Panc1 (cell line): ENCODE results near the gene HOXA2.
A peak's percentile ranks its signal among the peaks of the same experiment; 100 is the strongest.

Source experiments
- POLR2AphosphoS5 ChIP-seq: IDR thresholded peaks from 2 replicates; pipeline ENCODE4 v1.6.1; 2012; ENCODE audit warnings: mild to moderate bottlenecking, low read depth, low read length, moderate library complexity
- TCF7L2 ChIP-seq: IDR thresholded peaks from 2 replicates; pipeline ENCODE4 v1.6.1; 2011; ENCODE audit warnings: mild to moderate bottlenecking, low read depth, low read length, inconsistent platforms
- TF ChIP-seq, protein P1 (sequence below): fragments of 450-650 bp; IDR thresholded peaks from 2 replicates; pipeline ENCODE4 v1.5.1; 2017; ENCODE audit warnings: mild to moderate bottlenecking

DNA sequence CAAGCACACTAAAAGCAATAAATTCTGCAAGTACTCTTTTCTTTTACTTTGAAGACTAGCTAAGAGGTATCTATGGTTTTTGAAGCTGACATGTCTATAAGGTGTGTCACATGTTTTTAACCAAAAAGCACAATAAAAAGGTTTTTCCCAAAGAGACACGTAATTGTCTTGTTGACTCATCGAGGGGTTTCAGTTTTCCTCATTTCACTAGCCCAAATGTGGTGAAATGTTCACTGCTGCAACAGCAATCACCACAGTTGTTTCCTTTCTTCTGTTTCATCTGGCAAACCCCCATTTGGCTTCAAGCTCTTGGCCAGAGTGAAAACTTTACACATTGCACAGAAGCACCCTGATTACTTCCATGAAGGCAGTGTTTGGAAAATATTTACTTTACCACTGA lies 31.9 kb upstream of the HOXA2 start:
- TF ChIP-seq, protein P1, sequence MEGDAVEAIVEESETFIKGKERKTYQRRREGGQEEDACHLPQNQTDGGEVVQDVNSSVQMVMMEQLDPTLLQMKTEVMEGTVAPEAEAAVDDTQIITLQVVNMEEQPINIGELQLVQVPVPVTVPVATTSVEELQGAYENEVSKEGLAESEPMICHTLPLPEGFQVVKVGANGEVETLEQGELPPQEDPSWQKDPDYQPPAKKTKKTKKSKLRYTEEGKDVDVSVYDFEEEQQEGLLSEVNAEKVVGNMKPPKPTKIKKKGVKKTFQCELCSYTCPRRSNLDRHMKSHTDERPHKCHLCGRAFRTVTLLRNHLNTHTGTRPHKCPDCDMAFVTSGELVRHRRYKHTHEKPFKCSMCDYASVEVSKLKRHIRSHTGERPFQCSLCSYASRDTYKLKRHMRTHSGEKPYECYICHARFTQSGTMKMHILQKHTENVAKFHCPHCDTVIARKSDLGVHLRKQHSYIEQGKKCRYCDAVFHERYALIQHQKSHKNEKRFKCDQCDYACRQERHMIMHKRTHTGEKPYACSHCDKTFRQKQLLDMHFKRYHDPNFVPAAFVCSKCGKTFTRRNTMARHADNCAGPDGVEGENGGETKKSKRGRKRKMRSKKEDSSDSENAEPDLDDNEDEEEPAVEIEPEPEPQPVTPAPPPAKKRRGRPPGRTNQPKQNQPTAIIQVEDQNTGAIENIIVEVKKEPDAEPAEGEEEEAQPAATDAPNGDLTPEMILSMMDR = no peak
- TF ChIP-seq POLR2AphosphoS5 = no peak
- TF ChIP-seq TCF7L2 = peak; percentile 43; the same call in 1 of the 2 replicates
